Gastroesophageal sphincter (tissue), 4 donors: Measurements from ENCODE around the gene VIPR2. TPM values are rescaled to one million over a fixed set of nuclear protein-coding genes. Genes with fewer than 3 reads are reported as not detected.
"Not testable (repeated sequence)": the region's sequence is repeated elsewhere in the genome, so short reads cannot be mapped to it uniquely, and the experiment has no call there.

Experiments used
- ATAC-seq: fragments of 150-250 bp; one replicate; pipeline ENCODE4 v1.9.1; 2016; ENCODE audit warnings: mild to moderate bottlenecking, moderate library complexity
- H3K27ac ChIP-seq, 4 donors: fragments of 200-600 bp; sonication (generic) in 3 of 4; 1 replicate in 3 of 4; 2 replicates in 1 of 4; pipeline ENCODE4 v1.5.1; 2016 to 2019
- H3K27me3 ChIP-seq: fragments of 200-600 bp; sonication (generic); one replicate; pipeline ENCODE4 v1.5.1; 2019
- H3K36me3 ChIP-seq, 2 donors: fragments of 200-600 bp; sonication (generic); one replicate each; pipeline ENCODE4 v1.5.1; 2019; ENCODE audit warnings: control low read depth in 1 of 2
- H3K4me1 ChIP-seq, 3 donors: fragments of 200-600 bp; sonication (generic); 1 replicate in 2 of 3; 2 replicates in 1 of 3; pipeline ENCODE4 v1.5.1; 2016 to 2019; ENCODE audit warnings: control low read depth in 2 of 3
- H3K4me3 ChIP-seq, 2 donors: fragments of 200-600 bp; sonication (generic); one replicate each; pipeline ENCODE4 v1.5.1; 2019; ENCODE audit warnings: mild to moderate bottlenecking in 1 of 2, moderate library complexity in 1 of 2
- H3K9me3 ChIP-seq, 3 donors: fragments of 200-600 bp; sonication (generic); one replicate each; pipeline ENCODE4 v1.5.1; 2017 to 2019; ENCODE audit warnings: control low read depth in 2 of 3
- CTCF ChIP-seq, 4 experiments: fragments of 200-600 bp in 2 of 4; fragments of 450-650 bp in 2 of 4; sonication (generic) in 1 of 4; IDR thresholded peaks; one replicate each; pipeline ENCODE4 v1.5.1; 2017 to 2019; ENCODE audit warnings: antibody characterized with exemption in 4 of 4, mild to moderate bottlenecking in 2 of 4, moderate library complexity in 2 of 4
- EP300 ChIP-seq: sonication (generic); formaldehyde crosslinking; IDR thresholded peaks from one replicate; pipeline ENCODE4 v1.6.1; 2017; ENCODE audit warnings: antibody characterized with exemption, mild to moderate bottlenecking
- POLR2A ChIP-seq, 2 donors: fragments of 450-650 bp; IDR thresholded peaks; one replicate each; pipeline ENCODE4 v1.6.1; 2017; ENCODE audit warnings: antibody characterized with exemption in 2 of 2, mild to moderate bottlenecking in 2 of 2, moderate library complexity in 1 of 2
- POLR2AphosphoS5 ChIP-seq: sonication (generic); formaldehyde crosslinking; IDR thresholded peaks from one replicate; pipeline ENCODE4 v1.6.1; 2017; ENCODE audit warnings: antibody characterized with exemption
- WGBS, 2 donors: methylation state at CpG; one replicate each; pipeline ENCODE4 v1.1.5; 2018; ENCODE audit warnings: low coverage in 1 of 2; 5-methylcytosine and 5-hydroxymethylcytosine counted together
- total RNA-seq, 4 donors: library from RNA; depleted of rRNA; stranded (reverse); fragments of >200 nt; gene quantifications; one replicate each; pipeline ENCODE4 v1.1.0, GENCODE V29; 2016

VIPR2 gene
- total RNA-seq, 4 donors from 2014 or later, result 13.3 to 52.5 (median 27.4) TPM

- Histone ChIP-seq H3K27me3 (no peaks in the 10 kb centered on the region), H3K9me3 (no peaks in the 10 kb centered on the region), H3K4me1 (peaks cover 0 to 20% (median 0%) of the 10 kb centered on the region in 3 donors), H3K4me3 (no peak overlapping the region), H3K27ac (no peak overlapping the region), H3K36me3 (no peaks in the 10 kb centered on the region)
- 90 to 94% methylated on average over 11 to 16 of the region's 19 CpGs for WGBS, 2 donors
- TF ChIP-seq POLR2AphosphoS5 (no peak), POLR2A (IDR thresholded peaks at IDR 0.05) (no peak), EP300 (no peak), CTCF (IDR thresholded peaks at IDR 0.05) (no peak)
- ATAC-seq, result no peak
These were observed 137.2 kb downstream of the VIPR2 start for GRCh38 chr7:159007364-159007995.

GRCh38 chr7:159006610-159007130, 138.0 kb downstream of the VIPR2 start:
- Histone ChIP-seq H3K4me1 (peaks cover 0 to 12% (median 0%) of the 10 kb centered on the region in 3 donors), H3K27me3 (no peaks in the 10 kb centered on the region), H3K36me3 (no peaks in the 10 kb centered on the region), H3K4me3 (no peak overlapping the region), H3K27ac (no peak overlapping the region), H3K9me3 (no peaks in the 10 kb centered on the region)
- no peak for ATAC-seq
- TF ChIP-seq CTCF (IDR thresholded peaks at IDR 0.05) (no peak), POLR2A (IDR thresholded peaks at IDR 0.05) (no peak), POLR2AphosphoS5 (no peak), EP300 (no peak)
- 77 to 93% methylated on average over 2 to 3 of the region's 31 CpGs for WGBS, 2 donors

- WGBS, 2 donors, result no CpG with 5 or more reads among the region's 69 CpGs
- ATAC-seq, H3K9me3 ChIP-seq, H3K4me1 ChIP-seq, H3K4me3 ChIP-seq, H3K36me3 ChIP-seq, H3K27me3 ChIP-seq, H3K27ac ChIP-seq: not testable (repeated sequence)
These were observed 138.6 kb downstream of the VIPR2 start for GRCh38 chr7:159006022-159006609.

DNA sequence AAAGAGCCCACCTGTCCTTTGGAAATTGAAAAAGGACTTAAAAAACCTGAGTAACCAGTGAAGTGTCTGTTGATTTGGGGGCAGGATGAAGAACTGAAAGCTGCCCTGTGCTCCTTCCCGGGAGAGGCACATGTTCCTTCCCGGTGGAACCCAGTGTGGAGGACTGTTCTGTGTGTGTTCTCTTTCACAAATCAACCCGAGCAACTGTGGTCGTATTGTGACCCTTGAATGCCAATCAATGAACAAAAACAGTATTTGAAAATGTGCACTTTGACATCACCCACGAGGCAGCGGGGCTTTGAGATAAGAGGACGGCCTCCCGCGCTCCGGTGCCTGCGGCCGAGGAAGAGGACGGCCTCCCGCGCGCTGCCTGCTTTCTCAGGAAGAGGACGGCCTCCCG, 139.0 kb downstream of the VIPR2 start:
- WGBS, 2 donors, result 73 to 82% methylated on average over 4 to 9 of the region's 18 CpGs

GRCh38 chr7:159004411-159004810, 140.3 kb downstream of the VIPR2 start:
- H3K4me1 ChIP-seq, result no peaks in the 10 kb centered on the region
- TF ChIP-seq POLR2A (IDR thresholded peaks at IDR 0.05) (no peak), EP300 (no peak), CTCF (IDR thresholded peaks at IDR 0.05) (no peak), POLR2AphosphoS5 (no peak)
- peaks cover 4% of the 10 kb centered on the region for H3K27me3 ChIP-seq
- 86 to 92% methylated on average over 7 to 10 of the region's 10 CpGs for whole genome bisulfite sequencing, 2 donors
- H3K27ac ChIP-seq, result no peak overlapping the region
- no peak for ATAC-seq
- no peak overlapping the region for H3K4me3 ChIP-seq
- H3K9me3 ChIP-seq, result no peaks in the 10 kb centered on the region
- H3K36me3 ChIP-seq, result no peaks in the 10 kb centered on the region

More for the DNA sequence above, 139.0 kb downstream of the VIPR2 start:
- Histone ChIP-seq H3K4me3 (no peak overlapping the region), H3K36me3 (no peaks in the 10 kb centered on the region), H3K27ac (no peak overlapping the region), H3K27me3 (no peaks in the 10 kb centered on the region), H3K9me3 (no peaks in the 10 kb centered on the region), H3K4me1 (peaks cover 0 to 2% (median 0%) of the 10 kb centered on the region in 3 donors)
- ATAC-seq, result no peak
- TF ChIP-seq EP300 (no peak), POLR2A (IDR thresholded peaks at IDR 0.05) (no peak), CTCF (IDR thresholded peaks at IDR 0.05) (no peak), POLR2AphosphoS5 (no peak)
